Stomach smooth muscle (tissue), 2 donors: ENCODE measurements around the gene MATR3.

ENCODE experiments used
- H3K27ac ChIP-seq: one replicate; pipeline ENCODE4 v1.7.0; 2013; ENCODE audit warnings: mild to moderate bottlenecking, low read length, inconsistent platforms
- H3K27me3 ChIP-seq, 2 donors: one replicate each; pipeline ENCODE4 v1.7.0; 2013; ENCODE audit warnings: low read length in 2 of 2; ENCODE audit not compliant: insufficient read depth in 2 of 2, control insufficient read depth in 1 of 2
- H3K36me3 ChIP-seq, 2 donors: one replicate each; pipeline ENCODE4 v1.7.0; 2013; ENCODE audit warnings: low read length in 2 of 2; ENCODE audit not compliant: control insufficient read depth in 2 of 2, insufficient read depth in 2 of 2
- H3K4me1 ChIP-seq: one replicate; pipeline ENCODE4 v1.7.0; 2013; ENCODE audit warnings: low read length; ENCODE audit not compliant: control insufficient read depth, insufficient read depth
- H3K4me3 ChIP-seq, 2 donors: one replicate each; pipeline ENCODE4 v1.7.0; 2013; ENCODE audit warnings: low read length in 2 of 2
- H3K9ac ChIP-seq, 2 donors: one replicate each; pipeline ENCODE4 v1.7.0; 2013; ENCODE audit warnings: low read length in 2 of 2, mild to moderate bottlenecking in 1 of 2
- H3K9me3 ChIP-seq, 2 donors: one replicate each; pipeline ENCODE4 v1.7.0; 2013; ENCODE audit warnings: low read length in 2 of 2; ENCODE audit not compliant: control insufficient read depth in 2 of 2
- donor health status: healthy.
- donor health status: Pancreatic carcinoma.

The MATR3 gene

DNA sequence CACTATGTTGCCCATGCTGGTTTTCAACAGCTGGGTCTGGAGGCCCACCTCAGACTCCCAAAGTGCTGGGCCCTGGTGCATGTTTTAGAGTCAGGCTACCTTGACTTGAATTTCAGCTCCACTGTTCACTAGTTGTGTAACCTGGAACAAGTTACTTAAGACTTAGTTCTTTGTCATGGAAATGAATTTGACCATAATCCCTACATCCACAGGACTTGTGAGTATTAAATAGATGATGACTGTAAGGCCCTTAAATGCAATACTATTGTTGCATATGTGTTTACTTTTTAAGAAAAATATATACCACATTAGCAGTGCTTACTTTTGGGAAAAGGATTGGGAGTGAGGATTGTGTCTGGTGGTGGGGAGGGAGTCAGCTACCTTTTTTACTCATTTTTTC, 64.5 kb downstream of the MATR3 start:
- H3K9me3 ChIP-seq, result no peaks in the 10 kb centered on the region
- no peaks in the 10 kb centered on the region for H3K27me3 ChIP-seq
- H3K36me3 ChIP-seq, result peaks cover 0 to 4% of the 10 kb centered on the region in 2 donors
- no peak overlapping the region for H3K4me3 ChIP-seq
- no peaks in the 10 kb centered on the region for H3K4me1 ChIP-seq
- H3K9ac ChIP-seq, result no peak overlapping the region
- no peak overlapping the region for H3K27ac ChIP-seq

DNA sequence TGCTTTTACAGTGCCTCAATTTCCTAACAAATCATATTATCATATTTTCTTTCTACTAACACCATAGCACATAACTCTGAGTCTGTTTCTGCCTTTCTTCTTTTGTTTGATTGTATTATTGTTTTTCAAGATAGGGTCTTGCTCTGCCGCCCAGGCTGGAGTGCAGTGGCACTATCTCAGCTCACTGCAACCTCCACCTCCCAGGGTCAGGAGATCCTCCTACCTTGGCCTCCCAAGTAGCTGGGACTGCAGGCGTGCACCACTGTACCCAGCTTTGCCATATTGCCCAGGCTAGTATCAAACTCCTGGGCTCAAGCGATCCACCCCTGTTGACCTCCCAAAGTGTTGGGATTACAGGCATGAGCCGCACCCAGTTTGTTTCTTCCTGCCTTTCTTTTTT, 66.8 kb downstream of the MATR3 start:
- Histone ChIP-seq H3K27ac (no peak overlapping the region), H3K27me3 (no peaks in the 10 kb centered on the region), H3K4me3 (no peak overlapping the region), H3K9me3 (no peaks in the 10 kb centered on the region), H3K36me3 (peaks cover 12 to 15% of the 10 kb centered on the region in 2 donors), H3K9ac (no peak overlapping the region), H3K4me1 (no peaks in the 10 kb centered on the region)

DNA sequence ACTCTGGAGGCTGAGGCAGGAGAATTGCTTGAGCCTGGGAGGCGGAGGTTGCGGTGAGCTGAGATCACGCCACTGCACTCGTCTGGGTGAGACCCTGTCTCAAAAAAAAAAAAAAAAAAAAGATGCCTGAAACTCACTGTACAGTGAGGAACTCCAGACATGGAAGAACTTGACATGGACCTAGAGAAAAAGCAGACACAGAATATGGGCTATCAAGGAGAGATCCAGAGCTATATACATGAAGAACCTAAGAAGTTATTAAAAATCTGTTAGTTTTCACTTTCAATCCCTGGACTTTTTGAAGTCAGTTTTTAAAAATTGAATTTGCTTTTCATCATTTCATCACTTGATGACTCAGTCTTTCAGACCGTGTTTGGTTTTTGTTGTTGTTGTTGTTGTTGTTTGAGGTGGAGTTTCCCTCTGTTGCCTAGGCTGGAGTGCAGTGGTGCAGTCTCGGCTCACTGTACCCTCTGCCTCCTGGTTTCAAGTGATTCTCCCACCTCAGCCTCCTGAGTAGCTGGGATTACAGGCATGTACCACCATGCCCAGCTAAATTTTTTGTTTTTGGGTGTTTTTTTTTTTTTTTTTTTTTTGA, 68.4 kb downstream of the MATR3 start:
- Histone ChIP-seq H3K36me3 (peaks cover 26 to 27% of the 10 kb centered on the region in 2 donors), H3K9me3 (no peaks in the 10 kb centered on the region)

DNA sequence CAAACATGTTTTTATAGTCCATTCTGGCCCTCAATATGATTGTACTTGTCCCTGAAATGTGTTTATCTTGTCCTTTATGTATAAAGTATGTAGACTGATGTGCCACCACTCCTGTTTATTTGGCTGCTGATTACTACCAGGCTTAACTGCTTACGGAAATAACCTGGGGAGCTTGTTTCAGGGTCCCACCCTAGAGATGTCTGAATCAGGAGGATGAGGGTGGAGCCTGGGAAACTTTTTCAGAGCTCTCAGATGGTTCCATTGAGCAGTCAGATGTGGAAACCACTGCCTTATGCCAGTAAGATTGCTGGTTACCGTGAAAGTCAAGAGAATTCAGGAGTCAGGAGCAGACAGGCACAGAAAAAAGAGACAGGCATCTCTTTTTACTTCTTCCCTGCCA, 70.4 kb downstream of the MATR3 start:
- Histone ChIP-seq H3K36me3 (peaks cover 30 to 32% of the 10 kb centered on the region in 2 donors), H3K27me3 (no peaks in the 10 kb centered on the region), H3K4me3 (no peak overlapping the region), H3K27ac (no peak overlapping the region), H3K9ac (no peak overlapping the region), H3K4me1 (no peaks in the 10 kb centered on the region), H3K9me3 (no peaks in the 10 kb centered on the region)

More for the DNA sequence above, 68.4 kb downstream of the MATR3 start:
- Histone ChIP-seq H3K9ac (no peak overlapping the region), H3K4me3 (no peak overlapping the region), H3K27me3 (no peaks in the 10 kb centered on the region), H3K4me1 (no peaks in the 10 kb centered on the region), H3K27ac (no peak overlapping the region)

DNA sequence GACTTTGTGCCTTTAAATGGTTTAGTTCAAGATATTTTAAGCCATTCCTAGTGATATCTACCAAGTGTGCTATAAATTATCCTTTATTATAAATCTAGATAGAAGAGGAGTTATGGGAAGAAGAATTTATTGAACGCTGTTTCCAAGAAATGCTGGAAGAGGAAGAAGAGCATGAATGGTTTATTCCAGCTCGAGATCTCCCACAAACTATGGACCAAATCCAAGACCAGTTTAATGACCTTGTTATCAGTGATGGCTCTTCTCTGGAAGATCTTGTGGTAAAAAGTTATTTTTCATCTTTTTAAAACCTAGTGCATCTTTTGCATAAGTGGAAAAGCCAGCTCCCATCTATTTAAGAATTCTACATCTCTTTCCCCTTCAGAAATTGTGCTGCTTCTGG, 70.9 kb downstream of the MATR3 start:
- Histone ChIP-seq H3K36me3 (peaks cover 34 to 37% of the 10 kb centered on the region in 2 donors), H3K9me3 (no peaks in the 10 kb centered on the region), H3K27ac (no peak overlapping the region), H3K4me3 (no peak overlapping the region), H3K27me3 (no peaks in the 10 kb centered on the region), H3K4me1 (no peaks in the 10 kb centered on the region), H3K9ac (no peak overlapping the region)

DNA sequence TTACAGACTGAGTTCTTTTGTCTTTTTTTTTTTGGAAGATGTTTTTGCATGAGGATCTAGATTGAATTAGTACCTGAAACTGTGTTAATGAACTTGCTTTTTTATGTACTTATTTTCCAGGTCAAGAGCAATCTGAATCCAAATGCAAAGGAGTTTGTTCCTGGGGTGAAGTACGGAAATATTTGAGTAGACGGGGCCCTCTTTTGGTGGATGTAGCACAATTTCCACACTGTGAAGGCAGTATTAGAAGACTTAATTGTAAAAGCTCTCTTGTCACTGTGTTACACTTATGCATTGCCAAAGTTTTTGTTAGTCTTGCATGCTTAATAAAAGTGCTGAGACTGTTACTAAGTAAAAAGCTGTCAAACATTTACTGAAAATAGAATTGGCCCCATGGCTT, 75.1 kb downstream of the MATR3 start:
- Histone ChIP-seq H3K27ac (no peak overlapping the region), H3K4me3 (no peak overlapping the region), H3K4me1 (peaks cover 4% of the 10 kb centered on the region), H3K9me3 (no peaks in the 10 kb centered on the region), H3K27me3 (no peaks in the 10 kb centered on the region), H3K36me3 (peaks cover 45 to 50% of the 10 kb centered on the region in 2 donors), H3K9ac (no peak overlapping the region)

DNA sequence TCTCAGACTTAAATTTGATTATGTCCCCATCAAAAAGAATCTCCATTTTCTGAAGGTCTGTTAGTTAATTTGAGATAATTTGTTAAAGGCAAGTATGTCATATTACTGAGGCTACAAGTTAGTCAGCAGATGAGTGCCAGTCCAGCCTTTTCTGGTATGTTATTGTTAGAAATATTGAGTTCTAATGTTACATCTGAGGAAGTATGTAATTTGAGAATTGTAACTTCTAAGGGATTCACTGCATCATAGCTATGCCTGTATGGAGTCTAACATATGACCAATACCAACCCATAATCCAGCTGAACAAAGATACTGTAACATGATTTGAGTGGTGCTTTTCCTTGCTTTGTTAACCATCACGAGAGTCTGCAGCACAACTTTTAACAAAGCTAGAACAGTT, 75.6 kb downstream of the MATR3 start:
- H3K27me3 ChIP-seq, result no peaks in the 10 kb centered on the region
- no peaks in the 10 kb centered on the region for H3K9me3 ChIP-seq
- no peak overlapping the region for H3K27ac ChIP-seq
- H3K9ac ChIP-seq, result no peak overlapping the region
- peaks cover 40 to 44% of the 10 kb centered on the region in 2 donors for H3K36me3 ChIP-seq
- no peak overlapping the region for H3K4me3 ChIP-seq
- peaks cover 8% of the 10 kb centered on the region for H3K4me1 ChIP-seq

DNA sequence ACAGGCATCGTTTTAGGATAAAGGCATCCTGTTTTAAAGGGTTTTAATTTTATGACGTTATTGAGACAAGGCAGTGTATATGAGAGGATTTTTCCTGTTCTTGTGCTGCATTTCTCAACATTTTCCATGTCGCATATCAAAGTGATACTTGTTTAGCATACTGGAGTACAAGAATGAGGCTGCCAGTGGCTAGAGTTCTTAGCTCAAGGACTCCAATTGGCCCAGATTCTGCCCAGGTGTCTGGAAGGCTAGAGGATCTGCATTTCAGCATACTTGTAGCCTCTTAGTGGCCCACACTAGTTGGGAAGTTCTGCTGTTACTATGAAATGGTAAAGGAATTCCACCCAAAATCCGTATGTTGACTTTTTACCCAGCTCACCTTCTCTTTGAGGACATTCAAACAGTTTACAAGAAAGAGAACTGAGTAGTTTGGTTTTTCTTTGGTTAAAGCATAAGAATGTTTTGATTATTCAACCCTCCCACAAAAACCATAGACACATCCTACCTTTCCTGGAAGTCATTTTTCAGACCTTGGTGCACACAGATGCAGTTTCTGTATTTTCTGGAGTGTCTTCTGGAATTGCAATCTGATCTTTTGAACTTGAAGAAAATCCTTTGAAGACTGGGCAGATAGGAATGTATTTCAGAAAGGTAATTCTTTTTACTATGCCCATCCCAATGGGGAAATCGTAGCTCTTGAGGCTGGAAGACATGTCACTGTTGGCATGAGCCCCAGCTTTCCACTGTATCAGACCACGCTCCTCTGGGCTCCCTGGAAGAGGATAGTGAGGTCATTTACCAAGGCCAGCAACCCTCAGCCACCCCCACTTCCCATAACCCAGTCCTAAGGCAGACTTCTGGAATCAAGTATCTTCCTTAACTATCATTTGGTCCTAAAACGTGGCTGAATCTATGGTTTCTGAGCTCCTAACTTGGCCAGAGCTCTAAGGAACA, 78.2 kb downstream of the MATR3 start:
- H3K4me1 ChIP-seq, result peaks cover 14% of the 10 kb centered on the region
- no peak overlapping the region for H3K4me3 ChIP-seq
- no peak overlapping the region for H3K9ac ChIP-seq
- no peak overlapping the region for H3K27ac ChIP-seq
- H3K9me3 ChIP-seq, result no peaks in the 10 kb centered on the region
- H3K27me3 ChIP-seq, result no peaks in the 10 kb centered on the region
- H3K36me3 ChIP-seq, result peaks cover 22 to 32% of the 10 kb centered on the region in 2 donors

DNA sequence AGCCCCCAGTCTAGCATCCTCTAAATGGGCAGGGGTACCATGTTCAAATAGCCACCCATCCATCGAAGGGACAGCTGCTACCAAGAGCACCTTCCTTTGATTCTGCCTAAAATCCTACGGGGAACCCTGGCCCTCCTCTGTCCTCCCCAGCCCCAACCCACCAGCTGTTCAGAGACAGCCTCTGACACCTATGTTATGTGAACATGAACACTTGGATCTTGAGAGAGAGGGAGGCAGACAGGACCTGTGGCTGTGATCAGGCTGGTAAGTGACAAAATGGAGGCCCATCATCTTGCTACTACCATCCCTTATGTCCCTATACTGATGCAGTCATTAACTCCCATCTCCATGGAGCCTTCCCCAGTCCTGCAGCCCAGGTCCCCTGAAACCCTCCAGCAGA, 81.4 kb downstream of the MATR3 start:
- H3K4me1 ChIP-seq, result peaks cover 14% of the 10 kb centered on the region
- no peaks in the 10 kb centered on the region for H3K27me3 ChIP-seq
- H3K4me3 ChIP-seq, result no peak overlapping the region
- H3K9me3 ChIP-seq, result no peaks in the 10 kb centered on the region
- no peak overlapping the region for H3K9ac ChIP-seq
- peak overlapping the region; percentile 53 for H3K27ac ChIP-seq
- H3K36me3 ChIP-seq, result peaks cover 8 to 21% of the 10 kb centered on the region in 2 donors

DNA sequence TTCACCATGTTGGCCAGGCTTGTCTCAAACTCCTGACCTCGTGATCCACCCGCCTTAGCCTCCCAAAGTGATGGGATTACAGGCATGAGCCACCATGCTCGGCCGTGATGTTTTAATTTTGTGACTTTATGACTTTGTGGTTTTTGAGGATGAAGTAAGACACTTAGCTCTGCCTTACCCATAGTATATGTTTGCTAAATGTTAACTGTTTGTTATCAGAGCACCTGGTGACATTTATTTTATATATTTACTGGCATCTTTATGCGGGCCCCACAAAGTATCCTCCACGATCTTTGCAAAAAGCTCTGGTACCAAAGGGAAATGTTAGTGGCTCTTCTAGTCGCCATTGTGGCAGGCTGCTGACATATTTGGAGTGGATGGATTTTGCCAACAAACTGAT, 82.8 kb downstream of the MATR3 start:
- H3K27me3 ChIP-seq, result no peaks in the 10 kb centered on the region
- no peak overlapping the region for H3K27ac ChIP-seq
- peaks cover 14% of the 10 kb centered on the region for H3K4me1 ChIP-seq
- peaks cover 7 to 17% of the 10 kb centered on the region in 2 donors for H3K36me3 ChIP-seq
- no peaks in the 10 kb centered on the region for H3K9me3 ChIP-seq
- H3K9ac ChIP-seq, result no peak overlapping the region
- no peak overlapping the region for H3K4me3 ChIP-seq

DNA sequence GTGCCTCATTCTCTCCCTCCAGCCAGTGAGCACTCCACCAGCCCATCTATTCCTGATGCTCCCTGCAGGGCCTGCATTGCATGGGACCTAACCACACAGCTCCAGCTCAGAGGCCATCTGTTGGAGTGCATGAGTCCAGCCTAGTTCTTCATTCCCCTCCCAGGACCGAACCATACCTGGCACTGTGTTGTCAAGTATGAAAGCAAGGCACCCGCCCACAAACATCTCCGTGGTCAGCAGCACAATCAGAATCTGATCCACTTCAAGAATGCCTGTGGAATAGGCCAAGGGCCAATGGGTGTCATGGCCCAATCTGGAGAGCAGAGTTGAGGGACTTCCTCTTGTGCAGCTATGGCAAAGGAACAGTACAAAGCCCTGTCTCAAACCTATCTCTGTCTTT, 83.7 kb downstream of the MATR3 start:
- Histone ChIP-seq H3K27ac (no peak overlapping the region), H3K4me1 (peaks cover 14% of the 10 kb centered on the region), H3K9me3 (no peaks in the 10 kb centered on the region), H3K36me3 (peaks cover 0 to 8% of the 10 kb centered on the region in 2 donors), H3K9ac (no peak overlapping the region), H3K27me3 (no peaks in the 10 kb centered on the region), H3K4me3 (no peak overlapping the region)
